Skeletal muscle tissue (tissue), 1 donor: ENCODE results near the gene RFX4. TPM values are rescaled to one million over a fixed set of nuclear protein-coding genes. Genes with fewer than 3 reads are reported as not detected.

ENCODE experiments used
- total RNA-seq: library from RNA; depleted of rRNA; stranded (reverse); fragments of >200 nt; gene quantifications from one replicate; pipeline ENCODE4 v1.2.3, GENCODE V29; 2014

The RFX4 gene
- total RNA-seq, 1 donor from 2014 or later: not detected

Other genes starting within 250 kb of the RFX4 start
- 15.1 TPM for gene POLR3B, start 225.3 kb upstream of the RFX4 start, total RNA-seq
- gene RIC8B, start 191.7 kb downstream of the RFX4 start, total RNA-seq: 19.3 TPM